Measurements from ENCODE around the gene WRNIP1.

DNA sequence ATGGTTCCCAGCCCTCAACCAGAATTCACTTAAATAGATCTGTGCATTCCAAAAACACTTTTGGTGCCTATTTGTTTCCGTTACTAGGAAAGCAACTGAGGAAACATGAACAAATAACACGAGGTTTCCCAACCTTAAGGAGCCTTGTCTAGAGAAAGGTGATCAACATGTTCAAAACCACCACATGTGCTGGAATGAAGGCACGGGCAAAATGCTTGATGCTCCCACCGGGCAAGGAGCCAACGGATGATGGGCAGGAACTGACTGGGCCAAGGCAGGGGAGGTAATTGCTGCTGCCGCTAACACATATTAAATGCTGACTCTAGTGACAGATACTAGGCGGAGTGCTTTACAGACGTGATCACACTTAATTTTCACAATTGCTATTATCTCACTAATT lies 17.0 kb upstream of the WRNIP1 start:
- TF ChIP-seq POLR2AphosphoS5 (IDR thresholded peaks at IDR 0.05; ENCODE audit: low read depth, low read length) (no peak), MAX (IDR thresholded peaks at IDR 0.05) (no peak), EZH2 (IDR thresholded peaks at IDR 0.05) (no peak), JUND (IDR thresholded peaks at IDR 0.05) (no peak), POLR2A (IDR thresholded peaks at IDR 0.05; ENCODE audit: borderline replicate concordance, extremely low read depth, insufficient read depth, insufficient read length) (no peak), EZH2phosphoT487 (IDR thresholded peaks at IDR 0.05; ENCODE audit: borderline replicate concordance) (no peak), ELF1 (IDR thresholded peaks at IDR 0.05; ENCODE audit: borderline replicate concordance, low read depth) (no peak), RAD21 (IDR thresholded peaks at IDR 0.05; ENCODE audit: low read depth) (no peak)
- TF ChIP-seq, protein P1, sequence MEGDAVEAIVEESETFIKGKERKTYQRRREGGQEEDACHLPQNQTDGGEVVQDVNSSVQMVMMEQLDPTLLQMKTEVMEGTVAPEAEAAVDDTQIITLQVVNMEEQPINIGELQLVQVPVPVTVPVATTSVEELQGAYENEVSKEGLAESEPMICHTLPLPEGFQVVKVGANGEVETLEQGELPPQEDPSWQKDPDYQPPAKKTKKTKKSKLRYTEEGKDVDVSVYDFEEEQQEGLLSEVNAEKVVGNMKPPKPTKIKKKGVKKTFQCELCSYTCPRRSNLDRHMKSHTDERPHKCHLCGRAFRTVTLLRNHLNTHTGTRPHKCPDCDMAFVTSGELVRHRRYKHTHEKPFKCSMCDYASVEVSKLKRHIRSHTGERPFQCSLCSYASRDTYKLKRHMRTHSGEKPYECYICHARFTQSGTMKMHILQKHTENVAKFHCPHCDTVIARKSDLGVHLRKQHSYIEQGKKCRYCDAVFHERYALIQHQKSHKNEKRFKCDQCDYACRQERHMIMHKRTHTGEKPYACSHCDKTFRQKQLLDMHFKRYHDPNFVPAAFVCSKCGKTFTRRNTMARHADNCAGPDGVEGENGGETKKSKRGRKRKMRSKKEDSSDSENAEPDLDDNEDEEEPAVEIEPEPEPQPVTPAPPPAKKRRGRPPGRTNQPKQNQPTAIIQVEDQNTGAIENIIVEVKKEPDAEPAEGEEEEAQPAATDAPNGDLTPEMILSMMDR (IDR thresholded peaks at IDR 0.05 in 2 of 3, conservative IDR thresholded peaks at IDR 0.05 in 1 of 3; ENCODE audit: borderline replicate concordance in 1 of 3, insufficient read depth in 1 of 3, low read depth in 2 of 3, low read length in 2 of 3) = no peak

Data from HCT116 (cell line).